SH-SY5Y (cell line): ENCODE measurements around the gene PHKB.

Experiments
- GATA2 ChIP-seq: IDR thresholded peaks from 2 replicates; pipeline ENCODE4 v1.6.1; 2011; ENCODE audit warnings: mild to moderate bottlenecking, low read depth, low read length
- GATA3 ChIP-seq: IDR thresholded peaks from 2 replicates; pipeline ENCODE4 v1.6.1; 2011; ENCODE audit warnings: low read depth, mild to moderate bottlenecking, low read length, moderate library complexity

GRCh38 chr16:47416869-47417268 lies 44.3 kb upstream of the PHKB start:
- TF ChIP-seq GATA2 (no peak), GATA3 (no peak)
